K562 (cell line): ENCODE measurements around the gene ZNF577.

Experiments
- EZH2 ChIP-seq: IDR thresholded peaks from 2 replicates; pipeline ENCODE4 v1.6.1; 2012; ENCODE audit warnings: low read depth, mild to moderate bottlenecking, inconsistent platforms, low read length, borderline replicate concordance
- HBP1 ChIP-seq: fragments of 450-650 bp; formaldehyde crosslinking; IDR thresholded peaks from 2 replicates; pipeline ENCODE4 v1.4.0; 2022; ENCODE audit warnings: missing genetic modification characterization
- ZNF785 ChIP-seq: fragments of 250-450 bp; sonication (Bioruptor Pico); IDR thresholded peaks from 2 replicates; pipeline ENCODE4 v1.4.0; 2020; ENCODE audit warnings: mild to moderate bottlenecking

DNA sequence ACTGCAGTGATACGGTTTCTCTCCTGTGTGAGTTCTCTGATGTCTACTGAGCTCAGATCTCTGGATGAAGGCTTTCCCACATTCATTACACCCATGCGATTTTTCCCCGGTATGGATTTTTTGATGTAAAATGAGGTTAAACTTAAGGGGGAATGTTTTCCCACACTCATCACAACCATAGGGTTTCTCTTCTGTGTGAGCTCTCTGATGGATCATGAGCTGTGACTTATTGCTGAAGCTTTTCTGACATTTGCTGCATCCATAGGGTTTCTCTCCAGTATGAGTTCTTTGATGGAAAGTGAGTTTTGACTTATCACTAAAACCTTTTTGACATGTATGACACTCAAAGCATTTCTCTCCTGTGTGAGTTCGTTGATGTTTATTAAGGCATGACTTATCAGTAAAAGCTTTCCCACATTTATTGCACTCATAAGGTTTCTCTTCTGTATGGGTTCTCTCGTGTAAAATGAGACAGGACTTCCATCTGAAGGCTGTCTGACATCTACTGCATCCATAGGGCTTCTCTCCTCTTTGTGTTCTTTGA, 27.6 kb upstream of the ZNF577 start:
- TF ChIP-seq HBP1 (CRISPR knock-in tag) (no peak), ZNF785 (CRISPR knock-in tag) (no peak), EZH2 (no peak)
